DOHH2 (cell line): ENCODE results near the gene STPG2.

Experiments
- H3F3A ChIP-seq: fragments of 200-600 bp; sonication (generic), shearing (Covaris generic); 2 replicates; pipeline ENCODE4 v1.6.0; 2016; ENCODE audit warnings: antibody characterized with exemption, mild to moderate bottlenecking; ENCODE audit not compliant: control insufficient read depth, insufficient read depth
- H3K27ac ChIP-seq: fragments of 200-600 bp; sonication (generic); 2 replicates; pipeline ENCODE4 v1.5.1; 2014; ENCODE audit warnings: low read depth, mild to moderate bottlenecking, low read length, moderate library complexity
- H3K27me3 ChIP-seq: fragments of 200-600 bp; sonication (generic); 2 replicates; pipeline ENCODE4 v1.6.1; 2014; ENCODE audit warnings: mild to moderate bottlenecking, low read length, mixed read lengths; ENCODE audit not compliant: control insufficient read depth
- H3K36me3 ChIP-seq: fragments of 200-600 bp; sonication (generic); 2 replicates; pipeline ENCODE4 v1.6.1; 2014; ENCODE audit warnings: mild to moderate bottlenecking, low read length, moderate library complexity, mixed read lengths; ENCODE audit not compliant: control insufficient read depth
- H3K4me1 ChIP-seq: fragments of 200-600 bp; sonication (generic); 2 replicates; pipeline ENCODE4 v1.6.1; 2014; ENCODE audit warnings: mild to moderate bottlenecking, low read length, mixed read lengths; ENCODE audit not compliant: control insufficient read depth
- H3K4me2 ChIP-seq: fragments of 200-600 bp; sonication (generic); 2 replicates; pipeline ENCODE4 v1.6.0; 2014; ENCODE audit warnings: mild to moderate bottlenecking, low read length, moderate library complexity
- H3K4me3 ChIP-seq: fragments of 200-600 bp; sonication (generic); 2 replicates; pipeline ENCODE4 v1.5.1; 2014; ENCODE audit warnings: mild to moderate bottlenecking, low read length, mixed read lengths
- H3K79me2 ChIP-seq: fragments of 200-600 bp; sonication (generic); 2 replicates; pipeline ENCODE4 v1.6.1; 2014; ENCODE audit warnings: mild to moderate bottlenecking, low read length, mixed read lengths; ENCODE audit not compliant: control insufficient read depth
- H3K9me2 ChIP-seq: fragments of 200-600 bp; sonication (generic); replicated peaks from 2 replicates; pipeline ENCODE4 v1.6.1; 2014; ENCODE audit warnings: mild to moderate bottlenecking, low read length, mixed read lengths; ENCODE audit not compliant: control insufficient read depth
- H3K9me3 ChIP-seq: fragments of 200-600 bp; sonication (generic); 2 replicates; pipeline ENCODE4 v1.6.1; 2014; ENCODE audit warnings: antibody characterized with exemption, low read length, mixed read lengths; ENCODE audit not compliant: control insufficient read depth, insufficient read depth
- H4K20me1 ChIP-seq: fragments of 200-600 bp; sonication (generic); 2 replicates; pipeline ENCODE4 v1.6.0; 2014; ENCODE audit warnings: low read depth, mild to moderate bottlenecking, antibody characterized with exemption, low read length, moderate library complexity; ENCODE audit not compliant: control insufficient read depth, insufficient read depth
- EZH2phosphoT487 ChIP-seq: fragments of 200-600 bp; sonication (generic); IDR thresholded peaks from 2 replicates; pipeline ENCODE4 v1.6.1; 2017; ENCODE audit warnings: borderline replicate concordance, mild to moderate bottlenecking, antibody characterized with exemption, low read length, moderate library complexity, mixed read lengths
- TF ChIP-seq, protein P1 (sequence below): fragments of 200-600 bp; sonication (generic); IDR thresholded peaks from one replicate; pipeline ENCODE4 v1.5.1; 2014; ENCODE audit warnings: antibody characterized with exemption, mild to moderate bottlenecking, low read depth, low read length; ENCODE audit not compliant: poor library complexity, severe bottlenecking

STPG2 gene

DNA sequence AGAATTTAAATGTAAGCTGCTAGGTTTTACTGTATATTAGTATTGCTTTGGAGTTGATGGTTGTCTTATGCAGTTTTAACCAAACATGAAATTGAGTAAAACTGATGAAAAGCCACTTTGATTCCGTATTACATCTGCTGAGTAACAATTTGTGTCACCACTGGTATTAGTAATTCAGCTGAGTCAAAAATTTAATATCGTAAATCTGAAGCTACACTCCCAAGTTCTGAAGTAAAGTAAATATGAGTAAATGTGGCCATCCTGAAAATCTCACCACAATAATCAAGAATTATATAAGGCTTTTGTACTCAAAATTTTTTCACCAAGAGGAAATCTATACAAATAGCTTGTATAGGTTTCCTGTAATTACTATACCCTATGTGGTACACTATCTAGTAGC is 142.3 kb downstream of the STPG2 start:
- H3F3A ChIP-seq: no peaks in the 10 kb centered on the region
- no peaks in the 10 kb centered on the region for H3K27me3 ChIP-seq
- no peaks in the 10 kb centered on the region for H3K4me1 ChIP-seq
- H4K20me1 ChIP-seq: no peaks in the 10 kb centered on the region
- no peaks in the 10 kb centered on the region for H3K9me2 ChIP-seq
- H3K27ac ChIP-seq: no peak overlapping the region
- TF ChIP-seq EZH2phosphoT487: no peak
- TF ChIP-seq, protein P1, sequence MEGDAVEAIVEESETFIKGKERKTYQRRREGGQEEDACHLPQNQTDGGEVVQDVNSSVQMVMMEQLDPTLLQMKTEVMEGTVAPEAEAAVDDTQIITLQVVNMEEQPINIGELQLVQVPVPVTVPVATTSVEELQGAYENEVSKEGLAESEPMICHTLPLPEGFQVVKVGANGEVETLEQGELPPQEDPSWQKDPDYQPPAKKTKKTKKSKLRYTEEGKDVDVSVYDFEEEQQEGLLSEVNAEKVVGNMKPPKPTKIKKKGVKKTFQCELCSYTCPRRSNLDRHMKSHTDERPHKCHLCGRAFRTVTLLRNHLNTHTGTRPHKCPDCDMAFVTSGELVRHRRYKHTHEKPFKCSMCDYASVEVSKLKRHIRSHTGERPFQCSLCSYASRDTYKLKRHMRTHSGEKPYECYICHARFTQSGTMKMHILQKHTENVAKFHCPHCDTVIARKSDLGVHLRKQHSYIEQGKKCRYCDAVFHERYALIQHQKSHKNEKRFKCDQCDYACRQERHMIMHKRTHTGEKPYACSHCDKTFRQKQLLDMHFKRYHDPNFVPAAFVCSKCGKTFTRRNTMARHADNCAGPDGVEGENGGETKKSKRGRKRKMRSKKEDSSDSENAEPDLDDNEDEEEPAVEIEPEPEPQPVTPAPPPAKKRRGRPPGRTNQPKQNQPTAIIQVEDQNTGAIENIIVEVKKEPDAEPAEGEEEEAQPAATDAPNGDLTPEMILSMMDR: no peak
- H3K79me2 ChIP-seq: no peaks in the 10 kb centered on the region
- no peak overlapping the region for H3K4me3 ChIP-seq
- H3K9me3 ChIP-seq: no peaks in the 10 kb centered on the region
- no peak overlapping the region for H3K4me2 ChIP-seq
- H3K36me3 ChIP-seq: no peaks in the 10 kb centered on the region

DNA sequence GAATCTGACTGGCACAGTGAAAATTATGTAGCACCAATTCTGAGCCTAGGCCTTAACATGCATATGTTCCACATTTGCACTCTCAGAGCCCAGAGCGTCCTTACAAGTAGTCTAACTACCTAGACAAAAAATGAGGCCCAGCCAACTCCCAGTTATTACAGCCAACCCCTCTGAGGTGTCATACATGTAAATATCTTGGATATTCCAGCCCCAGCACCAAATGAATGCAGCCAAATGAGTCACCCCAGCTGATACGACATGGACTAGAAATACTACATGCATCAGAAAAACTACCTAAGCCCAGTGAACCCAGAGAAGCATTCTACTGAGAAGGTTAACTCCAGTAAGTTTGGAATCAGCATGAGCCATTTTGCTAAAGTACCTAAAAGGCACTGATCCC is 145.1 kb downstream of the STPG2 start:
- Histone ChIP-seq H3F3A (no peaks in the 10 kb centered on the region), H3K27me3 (no peaks in the 10 kb centered on the region), H3K4me3 (no peak overlapping the region), H3K9me2 (no peaks in the 10 kb centered on the region), H3K9me3 (no peaks in the 10 kb centered on the region), H3K4me1 (no peaks in the 10 kb centered on the region), H3K36me3 (no peaks in the 10 kb centered on the region), H3K4me2 (no peak overlapping the region), H3K27ac (no peak overlapping the region), H3K79me2 (no peaks in the 10 kb centered on the region), H4K20me1 (no peaks in the 10 kb centered on the region)
- TF ChIP-seq EZH2phosphoT487: no peak
- TF ChIP-seq, protein P1: no peak

DNA sequence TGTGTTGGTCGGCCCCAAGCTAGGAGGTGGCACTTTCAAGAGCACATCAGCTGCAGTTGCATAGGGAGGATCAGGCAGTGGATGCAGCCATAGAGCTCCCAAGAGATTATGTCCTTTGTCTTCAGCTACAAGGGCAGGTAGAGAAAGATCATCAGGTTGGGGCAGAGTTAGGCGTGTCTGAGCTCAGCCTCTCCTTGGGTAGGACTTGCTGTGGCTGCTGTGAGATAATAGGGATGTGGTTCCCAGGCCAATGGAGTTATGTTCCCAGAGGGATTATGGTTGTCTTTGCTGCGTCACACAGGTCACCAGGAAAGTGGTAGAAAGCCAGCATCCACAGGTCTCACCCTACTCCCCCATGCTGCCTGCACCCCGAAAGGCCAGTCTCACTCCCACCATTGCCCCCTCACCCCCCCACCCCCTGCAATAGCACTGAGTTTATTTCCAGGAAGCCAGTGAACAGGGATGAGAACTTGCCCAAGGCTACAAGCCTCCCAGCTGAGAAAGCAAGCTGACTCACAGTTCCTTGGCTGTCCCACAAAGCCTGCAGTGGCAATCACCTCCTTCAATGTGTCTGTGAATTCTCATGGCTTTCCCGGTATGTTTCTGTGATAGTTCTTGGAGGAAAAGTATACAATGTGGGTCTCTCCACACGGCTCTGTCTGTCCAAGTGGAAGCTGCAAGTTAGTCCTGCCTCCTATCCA is 148.4 kb downstream of the STPG2 start:
- H3K9me3 ChIP-seq: no peaks in the 10 kb centered on the region
- H3K4me1 ChIP-seq: no peaks in the 10 kb centered on the region
- no peaks in the 10 kb centered on the region for H3K36me3 ChIP-seq
- H3K27ac ChIP-seq: no peak overlapping the region
- no peaks in the 10 kb centered on the region for H3F3A ChIP-seq
- no peak overlapping the region for H3K4me2 ChIP-seq
- no peaks in the 10 kb centered on the region for H3K9me2 ChIP-seq
- H3K27me3 ChIP-seq: no peaks in the 10 kb centered on the region
- H3K79me2 ChIP-seq: no peaks in the 10 kb centered on the region
- no peak for TF ChIP-seq EZH2phosphoT487
- TF ChIP-seq, protein P1: no peak
- no peaks in the 10 kb centered on the region for H4K20me1 ChIP-seq
- no peak overlapping the region for H3K4me3 ChIP-seq
